Activated T-cell treated with anti-CD3 and anti-CD28 coated beads, Interleukin-2, amount 50 U/mL, for 1 hour (primary cell): ENCODE measurements around the gene RAB3A.
"Not testable (repeated sequence)": the region's sequence is repeated elsewhere in the genome, so short reads cannot be mapped to it uniquely, and the experiment has no call there.

ENCODE experiments used
- DNase-seq: peaks from one replicate; pipeline ENCODE4 v3.0.0-alpha.2; 2020

The RAB3A gene

GRCh38 chr19:18223860-18224524 lies 20.1 kb upstream of the RAB3A start:
- DNase-seq, result peak; percentile 35

GRCh38 chr19:18221815-18222725 lies 18.2 kb upstream of the RAB3A start:
- DNase-seq, result no peak

- no peak for DNase-seq
These were observed 16.9 kb upstream of the RAB3A start for GRCh38 chr19:18220632-18221275.

GRCh38 chr19:18219911-18220631 lies 16.2 kb upstream of the RAB3A start:
- DNase-seq, result no peak

DNA sequence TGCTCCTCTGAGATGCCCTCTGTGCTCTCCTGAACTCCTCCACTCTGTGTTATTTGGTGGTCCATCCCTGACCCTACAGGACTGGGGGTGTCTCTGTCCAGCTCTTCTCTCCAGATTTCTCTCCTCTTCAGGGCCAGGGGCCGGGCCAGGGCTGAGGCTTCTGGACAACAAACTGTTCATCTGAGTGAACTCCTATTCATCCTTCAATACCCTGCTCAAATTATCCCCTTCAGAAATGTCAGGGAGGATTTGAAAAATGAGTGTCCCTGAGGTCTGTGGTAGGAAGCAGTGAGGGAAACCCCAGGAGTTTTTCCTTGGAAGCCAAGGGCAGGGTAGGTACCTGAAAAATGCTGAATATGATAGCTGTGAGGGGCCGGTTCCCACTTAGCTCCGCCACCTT lies 14.8 kb upstream of the RAB3A start:
- no peak for DNase-seq

GRCh38 chr19:18218159-18218558 lies 14.3 kb upstream of the RAB3A start:
- no peak for DNase-seq

- DNase-seq, result no peak
These were observed 12.9 kb upstream of the RAB3A start for GRCh38 chr19:18216789-18217188.

- no peak for DNase-seq
These were observed 11.1 kb upstream of the RAB3A start for GRCh38 chr19:18214779-18215433.

GRCh38 chr19:18211683-18212082 lies 7.8 kb upstream of the RAB3A start:
- no peak for DNase-seq

DNA sequence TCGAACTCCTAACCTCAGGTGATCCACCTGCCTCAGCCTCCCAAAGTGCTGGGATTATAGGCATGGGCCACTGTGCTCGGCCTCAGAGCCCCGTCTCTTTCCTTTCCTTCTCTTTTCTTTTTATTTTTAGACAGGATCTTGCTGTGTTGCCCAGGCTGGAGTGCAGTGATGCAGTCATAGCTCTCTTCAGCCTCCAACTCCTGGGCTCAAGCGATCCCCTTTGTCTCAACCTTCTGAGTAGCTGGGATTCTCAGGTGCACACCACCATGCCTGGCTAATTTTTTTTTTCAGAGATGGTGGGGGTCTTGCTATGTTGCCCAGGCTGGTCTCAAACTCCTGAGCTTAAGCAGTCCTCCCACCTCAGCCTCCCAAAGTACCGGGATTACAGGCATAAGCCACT lies 6.1 kb upstream of the RAB3A start:
- not testable (repeated sequence) for DNase-seq

DNA sequence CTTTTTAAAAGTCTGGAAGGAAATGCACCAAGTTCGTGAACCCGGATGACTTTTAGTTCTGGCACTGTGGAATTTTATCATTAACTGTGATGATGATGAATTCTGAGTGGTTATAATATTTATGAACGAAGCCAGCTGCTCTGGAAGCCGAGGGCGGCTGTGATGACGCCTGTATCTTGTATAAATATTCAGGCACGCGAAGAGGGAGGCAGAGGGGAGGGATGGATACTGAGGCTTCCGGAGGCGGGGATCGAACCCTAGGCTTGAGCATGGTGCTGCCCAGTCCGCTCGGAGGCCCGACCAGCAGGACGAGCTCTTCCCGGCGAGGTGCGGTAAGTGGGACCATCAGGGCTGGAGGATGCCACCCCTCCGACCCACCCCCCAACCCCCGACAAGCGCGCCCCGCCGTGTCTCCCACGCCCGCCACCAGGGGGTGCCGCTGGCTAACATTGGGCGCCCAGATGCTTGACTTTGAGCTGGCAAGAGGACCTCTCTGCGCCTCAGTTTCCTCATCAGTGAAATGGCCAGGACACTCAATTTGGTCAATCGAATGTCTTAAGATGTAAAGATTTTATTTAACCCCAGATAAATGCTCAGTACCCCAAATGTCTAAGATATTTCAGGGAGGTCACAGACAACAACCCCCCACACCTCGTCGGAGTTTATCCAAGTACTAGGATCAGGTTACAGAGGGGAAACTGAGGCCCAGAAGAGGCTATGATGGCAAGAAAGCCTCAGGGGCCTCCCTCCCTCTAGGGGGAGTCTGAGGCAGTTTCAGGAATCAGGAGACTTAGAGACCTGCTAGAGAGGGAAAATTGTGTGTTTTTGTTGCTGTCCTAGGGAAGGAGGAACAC lies 4.5 kb upstream of the RAB3A start:
- peak; percentile 68 for DNase-seq

DNA sequence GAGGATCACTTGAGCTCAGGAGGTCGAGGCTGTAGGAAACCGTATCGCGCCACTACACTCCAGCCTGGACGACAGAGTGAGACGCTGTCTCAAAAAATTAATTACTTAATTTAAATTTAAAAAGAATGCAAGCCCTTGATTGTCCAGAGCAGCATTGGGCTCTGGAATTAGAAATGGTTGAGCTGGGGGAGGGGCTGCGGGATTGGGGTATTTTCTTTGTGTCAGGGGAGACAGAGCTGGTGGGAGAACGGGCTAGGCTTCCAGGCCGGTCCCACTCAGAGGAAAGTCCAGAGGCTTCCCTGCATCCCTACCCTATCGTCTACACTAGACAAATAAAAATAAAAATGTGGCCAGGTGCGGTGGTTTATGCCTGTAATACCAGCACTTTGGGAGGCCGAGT lies 2.2 kb upstream of the RAB3A start:
- DNase-seq, result no peak

DNA sequence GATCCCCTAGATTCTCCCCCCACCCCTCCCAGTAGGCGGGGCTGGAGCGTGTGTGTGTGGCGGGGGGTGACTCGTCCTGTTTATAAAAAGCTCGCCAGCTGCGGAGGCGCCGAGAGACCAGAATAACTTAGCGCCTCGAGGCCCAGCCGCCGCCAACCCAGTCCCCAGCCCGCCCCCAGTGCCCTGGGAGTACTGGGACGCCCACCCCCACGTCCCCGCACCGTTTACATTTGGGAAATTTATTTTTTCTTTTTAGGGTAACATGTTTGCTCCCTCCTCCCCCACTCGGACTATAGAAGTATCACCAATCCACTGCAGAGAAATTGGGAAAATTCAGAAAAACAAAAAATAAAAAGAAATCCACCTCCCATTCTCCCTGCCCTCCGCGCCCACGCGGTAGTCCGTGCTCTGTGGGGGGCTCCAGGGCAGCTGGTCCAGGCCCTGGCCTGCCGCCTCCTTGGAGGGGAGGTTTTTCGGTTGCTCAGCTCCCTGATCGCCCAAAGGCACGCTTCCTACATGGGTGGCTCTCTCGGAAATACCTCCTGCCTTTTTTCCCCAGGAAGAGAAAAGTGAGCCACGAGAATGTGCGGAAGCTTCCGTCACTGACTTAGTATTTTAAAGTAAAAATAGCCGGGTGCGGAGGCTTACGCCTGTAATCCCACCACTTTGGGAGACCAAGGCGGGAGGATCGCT lies 1.5 kb upstream of the RAB3A start:
- peak; percentile 61 for DNase-seq

DNA sequence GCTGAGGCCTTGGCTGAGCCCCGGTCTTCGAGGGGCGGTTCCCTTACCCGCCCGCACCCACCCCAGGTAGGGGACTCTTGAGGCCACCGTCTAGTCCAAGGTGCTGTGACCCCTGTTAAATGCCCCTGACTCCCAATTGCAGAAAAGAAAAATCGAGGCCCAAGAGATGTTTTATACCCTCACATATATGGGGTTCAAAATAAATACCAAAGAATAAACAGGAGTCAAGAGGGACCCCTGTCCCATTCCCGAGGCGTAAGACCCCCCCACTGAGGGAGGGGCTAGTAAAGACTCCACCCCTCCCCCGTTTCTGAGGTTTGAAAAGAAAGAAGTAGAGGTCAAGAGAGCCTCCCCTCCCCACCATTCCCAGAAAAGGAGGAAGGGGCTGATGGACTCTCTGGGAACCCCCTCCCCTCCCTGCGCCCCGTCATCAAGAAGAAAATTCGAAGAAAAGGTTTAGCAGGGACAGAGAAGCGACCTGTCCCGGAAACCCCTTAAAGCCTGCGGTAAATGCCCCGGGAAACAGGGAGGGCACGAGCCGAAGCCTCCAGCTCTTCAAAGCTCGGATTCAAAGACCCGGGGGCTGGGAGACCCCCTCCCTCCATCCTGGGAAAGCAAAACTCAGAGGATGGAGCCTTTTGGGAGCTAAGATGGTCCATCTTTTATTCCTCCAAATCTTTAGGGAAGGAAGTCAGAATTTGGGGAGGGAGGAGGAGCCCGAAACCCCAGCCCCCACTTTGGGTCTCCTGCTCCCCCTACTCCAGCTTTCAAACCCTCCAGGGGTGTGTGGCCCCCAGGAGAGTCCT lies 755 bp upstream of the RAB3A start:
- DNase-seq, result no peak

GRCh38 chr19:18203408-18203862 lies 407 bp downstream of the RAB3A start:
- no peak for DNase-seq

- DNase-seq, result peak; percentile 46
These were observed 949 bp downstream of the RAB3A start for GRCh38 chr19:18202778-18203407.

GRCh38 chr19:18202397-18202777 lies 1.5 kb downstream of the RAB3A start:
- DNase-seq, result no peak

DNA sequence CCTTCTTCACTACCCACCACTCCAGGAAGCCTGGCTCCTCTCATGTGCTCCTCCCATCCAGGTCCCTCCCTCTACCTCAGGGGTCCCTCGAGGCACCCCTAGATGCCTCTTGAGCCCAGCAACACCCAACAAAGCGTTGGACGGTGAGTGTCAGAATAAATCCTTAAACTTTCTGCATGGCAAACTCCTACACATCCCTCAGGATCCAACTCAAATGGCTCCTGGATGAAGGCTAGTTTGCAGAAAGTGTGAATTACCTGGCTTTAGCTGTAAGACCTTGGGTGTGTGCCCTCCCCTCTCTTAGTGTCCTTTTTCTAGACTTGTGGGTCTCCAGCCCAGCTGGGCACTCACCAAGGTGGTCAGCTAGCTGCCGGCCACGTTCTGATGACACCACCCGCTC lies 5.5 kb downstream of the RAB3A start:
- no peak for DNase-seq

DNA sequence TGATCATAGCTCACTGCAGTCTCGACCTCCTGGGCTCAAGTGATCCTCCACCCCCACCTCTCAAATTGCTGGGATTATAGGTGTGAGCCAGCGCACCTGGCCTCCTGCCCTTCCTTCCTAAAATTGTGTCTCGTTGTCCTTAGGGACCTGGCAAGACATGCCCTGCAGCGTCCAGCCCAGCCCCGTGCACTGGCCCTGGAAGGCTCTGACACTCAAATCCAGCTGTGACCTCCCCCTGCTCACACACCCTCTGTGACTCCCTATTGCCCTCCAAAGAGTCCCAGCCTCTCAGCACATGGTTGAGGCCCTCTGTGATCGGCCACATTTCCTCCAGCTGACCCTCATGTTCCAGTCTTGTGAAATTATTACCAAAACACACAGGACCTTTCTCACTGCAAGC lies 5.9 kb downstream of the RAB3A start:
- no peak for DNase-seq

DNA sequence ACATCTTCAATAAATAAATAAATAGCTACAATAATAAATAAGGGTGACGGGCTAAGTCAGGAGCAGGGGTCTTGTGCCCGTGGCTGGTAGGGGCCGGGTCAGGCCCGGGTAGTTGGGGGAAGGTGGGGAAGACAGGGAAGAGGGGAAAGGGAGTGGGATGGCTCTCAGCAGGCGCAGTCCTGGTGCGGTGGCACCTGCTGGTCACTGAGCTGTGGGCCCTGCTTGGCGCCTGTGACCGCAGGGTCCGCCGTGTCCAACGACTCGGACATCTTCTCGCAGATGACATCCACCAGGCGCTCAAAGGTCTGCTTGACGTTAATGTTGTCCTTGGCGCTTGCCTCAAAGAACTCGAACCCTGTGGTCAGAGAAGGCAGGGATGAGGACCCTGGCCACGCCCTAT lies 6.5 kb downstream of the RAB3A start:
- no peak for DNase-seq
